Measurements from ENCODE around the gene USP3. TPM values are rescaled to one million over a fixed set of nuclear protein-coding genes. Genes with fewer than 3 reads are reported as not detected.

The USP3 gene
- total and polyA plus RNA-seq, 9 donors = 21.1 to 76.0 (median 60.1) TPM

- Histone ChIP-seq H3K9me3 (no peaks in the 10 kb centered on the region), H3K36me3 (no peaks in the 10 kb centered on the region), H3K27me3 (no peaks in the 10 kb centered on the region), H3K4me1 (ENCODE audit: insufficient read depth) (peaks cover 3% of the 10 kb centered on the region), H3K4me3 (no peak overlapping the region), H3K27ac (no peak overlapping the region)
- TF ChIP-seq EP300 (IDR thresholded peaks at IDR 0.05) (no peak), POLR2A (IDR thresholded peaks at IDR 0.05) (no peak)
- TF ChIP-seq, protein P1, sequence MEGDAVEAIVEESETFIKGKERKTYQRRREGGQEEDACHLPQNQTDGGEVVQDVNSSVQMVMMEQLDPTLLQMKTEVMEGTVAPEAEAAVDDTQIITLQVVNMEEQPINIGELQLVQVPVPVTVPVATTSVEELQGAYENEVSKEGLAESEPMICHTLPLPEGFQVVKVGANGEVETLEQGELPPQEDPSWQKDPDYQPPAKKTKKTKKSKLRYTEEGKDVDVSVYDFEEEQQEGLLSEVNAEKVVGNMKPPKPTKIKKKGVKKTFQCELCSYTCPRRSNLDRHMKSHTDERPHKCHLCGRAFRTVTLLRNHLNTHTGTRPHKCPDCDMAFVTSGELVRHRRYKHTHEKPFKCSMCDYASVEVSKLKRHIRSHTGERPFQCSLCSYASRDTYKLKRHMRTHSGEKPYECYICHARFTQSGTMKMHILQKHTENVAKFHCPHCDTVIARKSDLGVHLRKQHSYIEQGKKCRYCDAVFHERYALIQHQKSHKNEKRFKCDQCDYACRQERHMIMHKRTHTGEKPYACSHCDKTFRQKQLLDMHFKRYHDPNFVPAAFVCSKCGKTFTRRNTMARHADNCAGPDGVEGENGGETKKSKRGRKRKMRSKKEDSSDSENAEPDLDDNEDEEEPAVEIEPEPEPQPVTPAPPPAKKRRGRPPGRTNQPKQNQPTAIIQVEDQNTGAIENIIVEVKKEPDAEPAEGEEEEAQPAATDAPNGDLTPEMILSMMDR (IDR thresholded peaks at IDR 0.05) = no peak
- intact Hi-C loops (cut with DNase I) = no loop called here
- DNase-seq = peak in 1 of 5 donors; percentile 45
- 19 to 28% (median 27%) methylated on average over 4 of the region's 4 CpGs for WGBS, 3 donors
Measured at GRCh38 chr15:63473999-63474809, 30.2 kb upstream of the USP3 start.

GRCh38 chr15:63474810-63475316 lies 29.5 kb upstream of the USP3 start:
- no peaks in the 10 kb centered on the region for H3K9me3 ChIP-seq
- 87 to 90% (median 88%) methylated on average over 9 of the region's 9 CpGs for WGBS, 3 donors
- H3K4me1 ChIP-seq (ENCODE audit: insufficient read depth) = peaks cover 7% of the 10 kb centered on the region
- H3K36me3 ChIP-seq = no peaks in the 10 kb centered on the region
- TF ChIP-seq, protein P1 (IDR thresholded peaks at IDR 0.05) = no peak
- TF ChIP-seq EP300 (IDR thresholded peaks at IDR 0.05) = no peak
- no peak for TF ChIP-seq POLR2A (IDR thresholded peaks at IDR 0.05)
- intact Hi-C loops (cut with DNase I) = no loop called here
- H3K4me3 ChIP-seq = no peak overlapping the region
- H3K27me3 ChIP-seq = no peaks in the 10 kb centered on the region
- H3K27ac ChIP-seq = no peak overlapping the region
- DNase-seq = no peak

DNA sequence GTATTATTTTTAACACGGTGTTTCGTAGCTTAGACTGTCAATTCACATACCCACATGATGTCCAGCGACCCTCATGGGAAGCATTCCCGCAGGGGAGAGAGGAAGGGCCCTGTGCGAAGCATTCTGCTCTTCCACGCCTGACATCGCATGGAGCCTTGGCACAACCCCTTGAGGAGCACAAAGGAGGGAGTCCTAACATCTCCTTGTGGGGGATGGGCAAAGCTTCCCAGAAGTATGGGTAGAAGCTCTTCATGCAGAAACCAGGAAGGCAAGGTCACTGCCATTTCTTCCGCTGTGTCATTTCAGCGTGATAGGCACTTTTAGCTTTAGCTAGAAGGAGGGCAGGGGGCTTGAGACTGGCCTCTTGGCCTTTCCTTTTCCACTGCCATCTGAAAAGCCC lies 28.7 kb upstream of the USP3 start:
- intact Hi-C loops (cut with DNase I) = no loop called here
- WGBS, 3 donors = 93 to 97% (median 95%) methylated on average over 9 of the region's 9 CpGs
- no peak for TF ChIP-seq POLR2A (IDR thresholded peaks at IDR 0.05)
- TF ChIP-seq, protein P1 (IDR thresholded peaks at IDR 0.05) = no peak
- no peak for TF ChIP-seq EP300 (IDR thresholded peaks at IDR 0.05)

DNA sequence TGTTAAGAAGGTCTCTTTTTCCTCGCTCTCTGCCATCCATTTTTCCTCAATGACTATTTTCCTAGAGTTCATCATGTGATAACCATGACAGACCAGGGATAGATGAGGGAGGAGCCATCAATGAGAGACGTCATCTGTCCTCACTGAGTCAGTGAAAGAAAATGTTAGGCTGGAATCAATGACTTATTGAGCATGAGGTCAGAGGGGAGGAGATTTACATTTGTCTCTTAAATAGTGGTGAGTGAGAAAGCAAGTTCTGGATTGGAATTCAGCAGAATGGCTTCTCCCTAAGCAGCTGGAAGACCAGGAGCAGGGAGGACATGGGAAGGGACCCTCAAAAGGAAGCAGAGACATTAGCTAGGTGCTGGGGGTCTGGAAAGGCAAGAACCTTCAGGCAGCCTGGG lies 28.2 kb upstream of the USP3 start:
- intact Hi-C loops (cut with DNase I) = no loop called here
- H3K27ac ChIP-seq = no peak overlapping the region
- DNase-seq = no peak
- H3K9me3 ChIP-seq = no peaks in the 10 kb centered on the region
- 29 to 61% (median 60%) methylated on average over 2 of the region's 2 CpGs for WGBS, 3 donors
- no peaks in the 10 kb centered on the region for H3K27me3 ChIP-seq
- H3K4me1 ChIP-seq (ENCODE audit: insufficient read depth) = peaks cover 7% of the 10 kb centered on the region
- H3K4me3 ChIP-seq = no peak overlapping the region
- TF ChIP-seq POLR2A (IDR thresholded peaks at IDR 0.05) = no peak
- TF ChIP-seq, protein P1 (IDR thresholded peaks at IDR 0.05) = no peak
- TF ChIP-seq EP300 (IDR thresholded peaks at IDR 0.05) = no peak
- H3K36me3 ChIP-seq = no peaks in the 10 kb centered on the region

More for the DNA sequence above, 28.7 kb upstream of the USP3 start:
- Histone ChIP-seq H3K27me3 (no peaks in the 10 kb centered on the region), H3K27ac (no peak overlapping the region), H3K36me3 (no peaks in the 10 kb centered on the region), H3K4me3 (no peak overlapping the region), H3K9me3 (no peaks in the 10 kb centered on the region), H3K4me1 (ENCODE audit: insufficient read depth) (peaks cover 7% of the 10 kb centered on the region)
- no peak for DNase-seq
